Thyroid gland (tissue), 4 donors: ENCODE data around the gene WDR86.

Experiments
- CTCF ChIP-seq, 6 experiments: fragments of 200-600 bp in 3 of 6; fragments of 450-650 bp in 3 of 6; sonication (generic) in 3 of 6; IDR thresholded peaks; one replicate each; pipeline ENCODE4 v1.5.1; 2016 to 2019; ENCODE audit warnings: antibody characterized with exemption in 6 of 6, mild to moderate bottlenecking in 2 of 6, inconsistent platforms in 1 of 6, moderate library complexity in 1 of 6
- POLR2A ChIP-seq, 2 donors: fragments of 450-650 bp; IDR thresholded peaks; one replicate each; pipeline ENCODE4 v1.6.1; 2017; ENCODE audit warnings: antibody characterized with exemption in 2 of 2, mild to moderate bottlenecking in 2 of 2, moderate library complexity in 1 of 2

- TF ChIP-seq CTCF (IDR thresholded peaks at IDR 0.05), result no peak
- TF ChIP-seq POLR2A (IDR thresholded peaks at IDR 0.05), result no peak
Observed at GRCh38 chr7:151455690-151456089, 45.9 kb upstream of the WDR86 start.
